Measurements from ENCODE around the gene PCSK7. TPM values are rescaled to one million over a fixed set of nuclear protein-coding genes. Genes with fewer than 3 reads are reported as not detected.
A peak's percentile ranks its signal among the peaks of the same experiment; 100 is the strongest.

The PCSK7 gene
- total RNA-seq, 5 donors from 2014 or later (not counting 1 experiment from before 2014, with no cell fraction given): 300 to 368 (median 336) TPM

DNA sequence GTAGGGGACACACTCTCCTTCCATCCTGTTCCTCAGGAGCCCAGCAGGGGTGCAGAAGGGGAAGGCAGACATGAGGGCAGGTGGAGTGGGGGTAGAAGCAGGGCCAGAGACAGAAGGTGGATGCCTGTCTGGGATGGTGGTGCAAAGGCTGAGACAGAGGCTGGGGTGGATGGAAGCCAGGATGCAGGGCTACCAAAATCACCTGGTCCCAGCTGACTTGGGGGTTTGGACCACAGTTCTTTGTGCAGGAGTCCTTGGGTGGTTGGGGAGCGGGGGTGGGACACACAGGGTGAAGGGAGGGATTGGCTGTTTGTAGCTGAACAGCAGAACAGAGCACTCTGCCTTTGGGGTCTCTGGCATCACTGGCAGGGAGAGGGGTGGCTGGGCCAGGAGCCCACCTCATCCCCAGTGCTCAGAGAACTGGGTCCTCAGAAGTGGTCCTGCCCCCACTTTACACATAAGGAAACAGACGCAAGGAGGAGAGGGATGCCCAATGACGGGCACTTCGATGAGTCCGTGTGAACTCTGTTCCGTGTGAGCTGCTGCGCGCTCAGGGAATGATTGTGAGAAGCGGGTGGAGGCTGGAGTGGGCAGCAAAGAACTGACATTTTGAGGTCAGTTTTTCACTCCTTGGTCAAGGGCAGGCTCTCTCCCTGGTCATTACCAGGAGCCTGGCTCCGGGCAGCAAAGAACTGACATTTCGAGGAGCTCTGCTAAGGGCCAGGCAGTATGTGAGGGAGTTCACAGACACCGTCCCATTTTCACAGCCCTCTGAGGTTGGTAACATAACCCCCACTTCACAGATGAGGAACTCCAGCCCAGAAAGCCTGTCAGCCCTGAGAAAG lies 30.8 kb downstream of the PCSK7 start:
- DNase-seq (no peak), ATAC-seq (replicated peaks in 1 of 4) (no peak)
- no peaks in the 10 kb centered on the region for H3K9me3 Mint-ChIP-seq
- Histone ChIP-seq H3K4me3 (ENCODE audit: control insufficient read depth in 1 of 2, extremely low read depth in 1 of 2, low read length in 1 of 2) (no peak overlapping the region), H3K27ac (ENCODE audit: low read length) (no peak overlapping the region), H3K27me3 (replicated peaks in 1 of 2; ENCODE audit: control insufficient read depth in 2 of 2, extremely low read depth in 1 of 2, insufficient read depth in 2 of 2, low read length in 1 of 2) (no peaks in the 10 kb centered on the region), H3K36me3 (ENCODE audit: control insufficient read depth in 2 of 2, extremely low read depth in 1 of 2, insufficient read depth in 1 of 2, low read length in 1 of 2) (peaks cover 6 to 36% of the 10 kb centered on the region in 2 donors), H3K4me1 (ENCODE audit: control insufficient read depth in 1 of 2, extremely low read depth in 1 of 2, insufficient read depth in 2 of 2, low read length in 2 of 2) (no peaks in the 10 kb centered on the region), H3K9me3 (no peaks in the 10 kb centered on the region)
- H3K27ac Mint-ChIP-seq: peak overlapping the region in 1 of 2 donors; percentile 55
- H3K4me3 Mint-ChIP-seq: no peak overlapping the region
- ChIA-PET POLR2A (interaction anchor here in 1 of 2 donors (0.6 kb wide), 1 partner anchor 21 kb away, joined by 3 read pairs; no protein-coding TSS in a partner anchor), CTCF (interaction anchor here in 1 of 2 donors (0.6 kb wide), 1 partner anchor 44 kb away, joined by 5 read pairs; no protein-coding TSS in a partner anchor)
- WGBS (ENCODE audit: insufficient coverage): 100% methylated on average over 7 of the region's 12 CpGs
- peaks cover 16% of the 10 kb centered on the region for H3K36me3 Mint-ChIP-seq
- peaks cover 0 to 11% (median 0%) of the 10 kb centered on the region in 3 donors for H3K4me1 Mint-ChIP-seq
- H3K27me3 Mint-ChIP-seq: no peaks in the 10 kb centered on the region

DNA sequence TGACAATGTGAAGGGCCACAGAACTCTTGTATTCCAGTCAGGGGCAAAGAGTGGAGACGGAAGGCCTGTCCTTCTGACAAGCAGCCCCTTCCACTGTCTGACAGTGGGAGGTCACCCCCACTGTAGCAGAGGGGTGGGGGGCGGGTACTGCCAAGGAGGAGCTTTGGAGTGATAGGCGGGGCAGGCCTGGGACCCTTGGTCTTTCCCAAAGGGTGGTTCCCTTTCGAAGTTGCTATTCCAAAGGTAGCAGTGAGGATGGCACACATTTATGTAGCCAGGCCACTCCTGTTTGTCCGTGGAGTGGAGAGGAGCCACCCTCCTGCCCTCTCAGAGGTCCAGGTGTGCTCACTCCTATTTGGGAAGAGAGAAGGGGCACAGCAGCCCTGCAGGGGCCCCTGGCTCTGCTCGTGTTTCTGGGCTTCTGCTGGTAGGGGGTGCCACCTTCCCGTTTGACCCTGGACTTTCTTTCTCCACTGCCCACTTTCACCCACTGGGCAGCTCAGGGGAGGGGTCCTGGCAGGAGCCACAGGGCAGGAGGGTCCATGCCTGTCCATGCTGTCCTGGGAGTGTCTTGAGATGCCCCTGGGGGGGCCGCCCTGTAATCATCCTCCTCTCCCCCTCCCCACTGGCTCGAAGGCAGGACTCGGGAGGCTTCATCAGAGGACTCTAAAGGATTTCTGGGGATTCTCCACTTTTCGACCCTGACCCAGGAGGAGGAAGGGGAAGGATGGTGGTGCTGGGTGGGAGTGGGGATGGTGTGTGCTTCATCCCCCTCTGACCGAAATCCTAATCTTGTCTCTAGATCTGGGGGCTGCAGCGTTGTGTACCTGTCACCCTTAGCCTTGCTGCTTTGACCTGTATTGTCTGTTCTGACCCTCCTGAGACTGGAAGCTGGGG lies 31.7 kb downstream of the PCSK7 start:
- no peaks in the 10 kb centered on the region for H3K9me3 Mint-ChIP-seq
- Histone ChIP-seq H3K4me1 (ENCODE audit: control insufficient read depth in 1 of 2, extremely low read depth in 1 of 2, insufficient read depth in 2 of 2, low read length in 2 of 2) (no peaks in the 10 kb centered on the region), H3K27ac (ENCODE audit: low read length) (no peak overlapping the region), H3K4me3 (ENCODE audit: control insufficient read depth in 1 of 2, extremely low read depth in 1 of 2, low read length in 1 of 2) (no peak overlapping the region), H3K9me3 (no peaks in the 10 kb centered on the region), H3K36me3 (ENCODE audit: control insufficient read depth in 2 of 2, extremely low read depth in 1 of 2, insufficient read depth in 1 of 2, low read length in 1 of 2) (peaks cover 10 to 32% of the 10 kb centered on the region in 2 donors), H3K27me3 (replicated peaks in 1 of 2; ENCODE audit: control insufficient read depth in 2 of 2, extremely low read depth in 1 of 2, insufficient read depth in 2 of 2, low read length in 1 of 2) (no peaks in the 10 kb centered on the region)
- POLR2A ChIA-PET: interaction anchor here in 1 of 2 donors (0.6 kb wide), 1 partner anchor 20 kb away, joined by 3 read pairs; no protein-coding TSS in a partner anchor
- no peak overlapping the region for H3K4me3 Mint-ChIP-seq
- peak overlapping the region in 1 of 2 donors; percentile 55 for H3K27ac Mint-ChIP-seq
- DNase-seq (no peak), ATAC-seq (replicated peaks in 1 of 4) (no peak)
- H3K36me3 Mint-ChIP-seq: peaks cover 14% of the 10 kb centered on the region
- CTCF ChIA-PET: interaction anchor here (0.5 to 0.6 kb wide), 2 partner anchors 43 to 999 kb away, joined by 4 to 5 read pairs; no protein-coding TSS in a partner anchor
- H3K27me3 Mint-ChIP-seq: no peaks in the 10 kb centered on the region
- H3K4me1 Mint-ChIP-seq: peaks cover 0 to 9% (median under 1%) of the 10 kb centered on the region in 3 donors
- WGBS (ENCODE audit: insufficient coverage): 83% methylated on average over 1 of the region's 13 CpGs

DNA sequence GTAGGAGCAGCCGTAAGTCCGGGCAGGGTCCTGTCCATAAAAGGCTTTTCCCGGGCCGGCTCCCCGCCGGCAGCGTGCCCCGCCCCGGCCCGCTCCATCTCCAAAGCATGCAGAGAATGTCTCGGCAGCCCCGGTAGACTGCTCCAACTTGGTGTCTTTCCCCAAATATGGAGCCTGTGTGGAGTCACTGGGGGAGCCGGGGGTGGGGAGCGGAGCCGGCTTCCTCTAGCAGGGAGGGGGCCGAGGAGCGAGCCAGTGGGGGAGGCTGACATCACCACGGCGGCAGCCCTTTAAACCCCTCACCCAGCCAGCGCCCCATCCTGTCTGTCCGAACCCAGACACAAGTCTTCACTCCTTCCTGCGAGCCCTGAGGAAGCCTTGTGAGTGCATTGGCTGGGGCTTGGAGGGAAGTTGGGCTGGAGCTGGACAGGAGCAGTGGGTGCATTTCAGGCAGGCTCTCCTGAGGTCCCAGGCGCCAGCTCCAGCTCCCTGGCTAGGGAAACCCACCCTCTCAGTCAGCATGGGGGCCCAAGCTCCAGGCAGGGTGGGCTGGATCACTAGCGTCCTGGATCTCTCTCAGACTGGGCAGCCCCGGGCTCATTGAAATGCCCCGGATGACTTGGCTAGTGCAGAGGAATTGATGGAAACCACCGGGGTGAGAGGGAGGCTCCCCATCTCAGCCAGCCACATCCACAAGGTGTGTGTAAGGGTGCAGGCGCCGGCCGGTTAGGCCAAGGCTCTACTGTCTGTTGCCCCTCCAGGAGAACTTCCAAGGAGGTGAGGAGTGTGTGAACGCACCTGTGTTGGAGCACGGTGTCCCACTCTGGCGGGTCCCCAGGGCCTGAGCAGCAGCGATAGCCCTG lies 32.6 kb downstream of the PCSK7 start, which contains the start of gene TAGLN:
TAGLN (plus strand) TSS at position 318 of the 863 bp plus-strand sequence. CDS start 3,644 bp downstream, outside the sequence.
- no peaks in the 10 kb centered on the region for H3K9me3 ChIP-seq
- H3K9me3 Mint-ChIP-seq: no peaks in the 10 kb centered on the region
- ATAC-seq (replicated peaks in 1 of 4) (no peak), DNase-seq (no peak)
- H3K4me1 ChIP-seq (ENCODE audit: control insufficient read depth in 1 of 2, extremely low read depth in 1 of 2, insufficient read depth in 2 of 2, low read length in 2 of 2): no peaks in the 10 kb centered on the region
- POLR2A ChIA-PET: no interaction called here
- peaks cover 11% of the 10 kb centered on the region for H3K36me3 Mint-ChIP-seq
- CTCF ChIA-PET: interaction anchor here in 1 of 2 donors (0.5 kb wide), 1 partner anchor 999 kb away, joined by 4 read pairs; no protein-coding TSS in a partner anchor
- no peak within 1 kb of the TSS for H3K27ac ChIP-seq (ENCODE audit: low read length)
- no peak within 1 kb of the TSS for H3K27ac Mint-ChIP-seq
- H3K27me3 ChIP-seq (replicated peaks in 1 of 2; ENCODE audit: control insufficient read depth in 2 of 2, extremely low read depth in 1 of 2, insufficient read depth in 2 of 2, low read length in 1 of 2): no peaks in the 10 kb centered on the region
- H3K4me1 Mint-ChIP-seq: peaks cover 0 to 6% (median 2%) of the 10 kb centered on the region in 3 donors
- no peak within 1 kb of the TSS for H3K4me3 Mint-ChIP-seq
- peaks cover 10 to 24% of the 10 kb centered on the region in 2 donors for H3K36me3 ChIP-seq (ENCODE audit: control insufficient read depth in 2 of 2, extremely low read depth in 1 of 2, insufficient read depth in 1 of 2, low read length in 1 of 2)
- no peak within 1 kb of the TSS for H3K4me3 ChIP-seq (ENCODE audit: control insufficient read depth in 1 of 2, extremely low read depth in 1 of 2, low read length in 1 of 2)
- H3K27me3 Mint-ChIP-seq: no peaks in the 10 kb centered on the region
- 79% methylated on average over 17 of the region's 34 CpGs for WGBS (ENCODE audit: insufficient coverage)

DNA sequence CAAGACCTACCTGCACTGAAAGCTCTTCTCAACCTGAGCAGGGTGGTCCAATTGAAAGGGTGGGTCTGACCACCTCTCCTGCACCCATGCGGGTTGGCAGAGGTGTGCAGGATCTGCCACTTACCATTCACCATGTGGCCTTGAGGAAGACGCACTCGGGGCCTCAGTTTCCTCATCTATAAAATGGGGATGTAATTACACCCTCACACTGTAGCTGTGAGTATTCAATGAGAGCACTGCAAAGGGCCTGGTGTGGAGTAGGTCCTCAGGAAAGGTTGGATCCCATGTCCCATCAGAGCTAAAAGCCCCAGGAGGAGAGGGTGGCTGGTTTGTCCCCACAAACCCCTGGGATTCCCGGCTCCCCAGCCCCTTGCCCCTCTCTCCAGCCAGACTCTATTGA lies 33.3 kb downstream of the PCSK7 start:
- ChIA-PET POLR2A (no interaction called here), CTCF (no interaction called here)
- Mint-ChIP-seq H3K36me3 (peaks cover 11% of the 10 kb centered on the region), H3K9me3 (no peaks in the 10 kb centered on the region), H3K4me1 (peaks cover 0 to 6% (median 2%) of the 10 kb centered on the region in 3 donors), H3K27me3 (no peaks in the 10 kb centered on the region), H3K27ac (no peak overlapping the region), H3K4me3 (no peak overlapping the region)
- Histone ChIP-seq H3K4me1 (ENCODE audit: control insufficient read depth in 1 of 2, extremely low read depth in 1 of 2, insufficient read depth in 2 of 2, low read length in 2 of 2) (no peaks in the 10 kb centered on the region), H3K27me3 (replicated peaks in 1 of 2; ENCODE audit: control insufficient read depth in 2 of 2, extremely low read depth in 1 of 2, insufficient read depth in 2 of 2, low read length in 1 of 2) (no peaks in the 10 kb centered on the region), H3K9me3 (no peaks in the 10 kb centered on the region), H3K36me3 (ENCODE audit: control insufficient read depth in 2 of 2, extremely low read depth in 1 of 2, insufficient read depth in 1 of 2, low read length in 1 of 2) (peaks cover 10 to 17% of the 10 kb centered on the region in 2 donors), H3K4me3 (ENCODE audit: control insufficient read depth in 1 of 2, extremely low read depth in 1 of 2, low read length in 1 of 2) (no peak overlapping the region), H3K27ac (ENCODE audit: low read length) (no peak overlapping the region)
- DNase-seq (no peak), ATAC-seq (replicated peaks in 1 of 4) (no peak)
- 100% methylated on average over 1 of the region's 4 CpGs for WGBS (ENCODE audit: insufficient coverage)

DNA sequence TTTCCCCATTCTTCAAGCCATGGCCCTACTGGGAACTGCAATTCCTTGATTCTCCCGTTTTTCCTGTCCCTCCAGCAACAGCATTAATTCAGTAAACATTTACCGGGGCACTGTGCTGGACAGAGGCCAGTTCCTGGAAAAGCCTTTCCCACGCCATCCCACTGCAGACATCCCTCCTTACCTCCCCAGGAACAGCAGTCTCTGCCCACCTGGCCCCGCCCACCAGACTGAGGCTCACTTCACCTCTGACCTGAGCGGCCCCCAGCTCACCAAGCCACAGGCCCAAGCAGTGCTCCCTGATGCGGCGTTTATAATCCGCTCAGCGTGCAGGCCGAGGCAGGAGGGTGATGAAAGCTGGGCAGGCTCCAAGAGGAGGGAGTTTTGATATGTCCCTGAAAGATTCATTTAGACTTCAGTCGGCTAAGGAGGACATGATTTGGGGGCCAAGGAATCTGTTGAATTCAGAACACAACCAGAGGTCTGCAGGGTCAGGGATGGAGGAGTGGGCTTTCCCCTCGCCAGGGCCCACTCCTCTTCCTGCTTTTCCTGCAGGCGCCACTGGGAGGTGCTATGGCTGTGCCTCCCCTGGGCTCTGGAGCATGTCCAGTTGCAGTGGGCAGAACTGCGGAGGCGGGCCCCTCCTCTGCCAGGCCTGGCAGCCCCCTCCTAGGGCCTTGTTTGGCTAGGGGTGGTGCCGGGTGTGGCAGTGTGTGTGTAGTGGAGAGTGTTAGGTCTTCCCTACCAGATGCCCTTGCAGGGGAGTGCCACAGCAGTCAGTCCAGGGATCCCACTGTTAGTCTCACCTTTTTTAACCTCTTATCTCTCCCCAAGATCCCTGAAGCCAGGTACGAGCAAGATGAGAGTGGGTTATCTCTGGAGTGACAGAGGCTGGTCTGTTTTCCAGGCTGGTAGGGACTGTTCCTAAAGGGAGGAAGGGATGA lies 34.1 kb downstream of the PCSK7 start:
- Mint-ChIP-seq H3K36me3 (peaks cover 15% of the 10 kb centered on the region), H3K4me1 (peaks cover 0 to 6% (median 6%) of the 10 kb centered on the region in 3 donors), H3K27ac (no peak overlapping the region), H3K9me3 (no peaks in the 10 kb centered on the region), H3K27me3 (no peaks in the 10 kb centered on the region), H3K4me3 (no peak overlapping the region)
- DNase-seq (no peak), ATAC-seq (replicated peaks in 1 of 4) (no peak)
- WGBS (ENCODE audit: insufficient coverage): 91% methylated on average over 5 of the region's 17 CpGs
- Histone ChIP-seq H3K36me3 (ENCODE audit: control insufficient read depth in 2 of 2, extremely low read depth in 1 of 2, insufficient read depth in 1 of 2, low read length in 1 of 2) (peaks cover 4 to 9% of the 10 kb centered on the region in 2 donors), H3K27ac (ENCODE audit: low read length) (no peak overlapping the region), H3K4me3 (ENCODE audit: control insufficient read depth in 1 of 2, extremely low read depth in 1 of 2, low read length in 1 of 2) (no peak overlapping the region), H3K9me3 (no peaks in the 10 kb centered on the region), H3K27me3 (replicated peaks in 1 of 2; ENCODE audit: control insufficient read depth in 2 of 2, extremely low read depth in 1 of 2, insufficient read depth in 2 of 2, low read length in 1 of 2) (no peaks in the 10 kb centered on the region), H3K4me1 (ENCODE audit: control insufficient read depth in 1 of 2, extremely low read depth in 1 of 2, insufficient read depth in 2 of 2, low read length in 2 of 2) (no peaks in the 10 kb centered on the region)
- ChIA-PET POLR2A (no interaction called here), CTCF (interaction anchor here in 1 of 2 donors (0.5 kb wide), 1 partner anchor 1362 kb away, joined by 3 read pairs; no protein-coding TSS in a partner anchor)
